K562 (cell line): Measurements from ENCODE around the gene MPRIP.

Source experiments
- ASH1L ChIP-seq: fragments of 450-650 bp; IDR thresholded peaks from 2 replicates; pipeline ENCODE4 v1.6.1; 2018; ENCODE audit warnings: borderline replicate concordance, mild to moderate bottlenecking, low read depth; ENCODE audit not compliant: partially characterized antibody
- BCL6 ChIP-seq: fragments of 250-450 bp; sonication (Bioruptor Pico); IDR thresholded peaks from 2 replicates; pipeline ENCODE4 v1.4.0; 2020
- CHD4 ChIP-seq: fragments of 200-600 bp; sonication (generic); IDR thresholded peaks from 3 replicates; pipeline ENCODE4 v1.6.1; 2012; ENCODE audit warnings: low read depth, mild to moderate bottlenecking, mixed read lengths, low read length, inconsistent platforms; ENCODE audit not compliant: insufficient read depth, insufficient replicate concordance, poor library complexity, severe bottlenecking
- TBP ChIP-seq: optimal IDR thresholded peaks from 2 replicates; pipeline ENCODE3; 2011; ENCODE audit warnings: low read depth, low read length, improper control_type of control experiment
- USF2 ChIP-seq: sonication (generic); formaldehyde crosslinking; IDR thresholded peaks from 2 replicates; pipeline ENCODE4 v1.5.0; 2020; ENCODE audit warnings: missing genetic modification reagents
- TF ChIP-seq, protein P1 (sequence below): sonication (generic); formaldehyde crosslinking; IDR thresholded peaks from 2 replicates; pipeline ENCODE4 v1.8.1; 2022; ENCODE audit warnings: missing genetic modification reagents
- TF ChIP-seq, protein P2 (sequence below): sonication (generic); formaldehyde crosslinking; IDR thresholded peaks from 2 replicates; pipeline ENCODE4 v1.9.0; 2022; ENCODE audit warnings: mild to moderate bottlenecking, missing genetic modification reagents

DNA sequence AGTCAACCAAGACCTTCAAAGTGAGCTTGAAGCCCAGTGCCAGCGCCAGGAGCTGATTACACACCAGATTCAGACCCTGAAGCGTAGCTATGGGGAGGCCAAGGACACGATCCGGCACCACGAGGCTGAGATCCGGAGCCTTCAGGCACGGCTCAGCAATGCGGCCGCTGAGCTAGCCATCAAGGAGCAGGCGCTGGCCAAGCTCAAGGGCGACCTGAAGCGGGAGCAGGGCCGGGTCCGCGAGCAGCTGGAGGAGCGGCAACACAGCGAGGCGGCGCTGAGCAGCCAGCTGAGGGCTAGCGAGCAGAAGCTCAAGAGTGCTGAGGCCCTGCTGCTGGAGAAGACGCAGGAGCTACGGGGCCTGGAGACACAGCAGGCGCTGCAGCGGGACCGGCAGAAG is 121.9 kb downstream of the MPRIP start:
- TF ChIP-seq BCL6 (CRISPR knock-in tag) (no peak), TBP (no peak), CHD4 (no peak), USF2 (CRISPR knock-in tag) (no peak), ASH1L (no peak)
- TF ChIP-seq, protein P1, sequence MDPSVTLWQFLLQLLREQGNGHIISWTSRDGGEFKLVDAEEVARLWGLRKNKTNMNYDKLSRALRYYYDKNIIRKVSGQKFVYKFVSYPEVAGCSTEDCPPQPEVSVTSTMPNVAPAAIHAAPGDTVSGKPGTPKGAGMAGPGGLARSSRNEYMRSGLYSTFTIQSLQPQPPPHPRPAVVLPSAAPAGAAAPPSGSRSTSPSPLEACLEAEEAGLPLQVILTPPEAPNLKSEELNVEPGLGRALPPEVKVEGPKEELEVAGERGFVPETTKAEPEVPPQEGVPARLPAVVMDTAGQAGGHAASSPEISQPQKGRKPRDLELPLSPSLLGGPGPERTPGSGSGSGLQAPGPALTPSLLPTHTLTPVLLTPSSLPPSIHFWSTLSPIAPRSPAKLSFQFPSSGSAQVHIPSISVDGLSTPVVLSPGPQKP, result no peak
- TF ChIP-seq, protein P2, sequence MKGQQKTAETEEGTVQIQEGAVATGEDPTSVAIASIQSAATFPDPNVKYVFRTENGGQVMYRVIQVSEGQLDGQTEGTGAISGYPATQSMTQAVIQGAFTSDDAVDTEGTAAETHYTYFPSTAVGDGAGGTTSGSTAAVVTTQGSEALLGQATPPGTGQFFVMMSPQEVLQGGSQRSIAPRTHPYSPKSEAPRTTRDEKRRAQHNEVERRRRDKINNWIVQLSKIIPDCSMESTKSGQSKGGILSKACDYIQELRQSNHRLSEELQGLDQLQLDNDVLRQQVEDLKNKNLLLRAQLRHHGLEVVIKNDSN, result no peak
